PC-9 (cell line): ENCODE results near the gene MUSK. TPM values are rescaled to one million over a fixed set of nuclear protein-coding genes. Genes with fewer than 3 reads are reported as not detected.
A peak's percentile ranks its signal among the peaks of the same experiment; 100 is the strongest.
"Not testable (repeated sequence)": the region's sequence is repeated elsewhere in the genome, so short reads cannot be mapped to it uniquely, and the experiment has no call there.

Source experiments
- BruUV-seq: library from RNA; stranded (reverse); fragments of 400-500 nt; replicated peaks from 2 replicates; lab custom pipeline; 2021; lab: Mats Ljungman, UMichigan
- CTCF ChIA-PET: fragments of 300-600 bp; sonication (Branson Sonifier 250); formaldehyde crosslinking; loops from one replicate; lab custom pipeline; 2022; ENCODE audit warnings: antibody characterized with exemption; lab: Charles Lee
- POLR2A ChIA-PET: fragments of 300-600 bp; sonication (Branson Sonifier 250); formaldehyde crosslinking; loops from one replicate; lab custom pipeline; 2022; ENCODE audit warnings: antibody characterized with exemption; ENCODE audit not compliant: unreplicated experiment; lab: Charles Lee
- DNase-seq, 2 experiments: peaks; one replicate each; pipeline versions ENCODE4 v3.0.0 to v3.0.0-alpha.2; 2015 to 2022; ENCODE audit warnings: mixed read lengths in 1 of 2
- H2AFZ ChIP-seq: fragments of 200-600 bp; sonication (generic); 2 replicates; pipeline ENCODE4 v1.8.1; 2017; ENCODE audit warnings: antibody characterized with exemption
- H3F3A ChIP-seq: fragments of 200-600 bp; sonication (generic); 2 replicates; pipeline ENCODE4 v1.8.1; 2017; ENCODE audit warnings: antibody characterized with exemption, mild to moderate bottlenecking, low read depth; ENCODE audit not compliant: insufficient read depth
- H3K27ac ChIP-seq: fragments of 200-600 bp; sonication (generic); 2 replicates; pipeline ENCODE4 v1.6.1; 2016; ENCODE audit warnings: mixed run types
- H3K27me3 ChIP-seq: fragments of 200-600 bp; sonication (generic); 2 replicates; pipeline ENCODE4 v1.6.1; 2016; ENCODE audit warnings: low read depth, mixed run types; ENCODE audit not compliant: insufficient read depth
- H3K36me3 ChIP-seq: fragments of 200-600 bp; sonication (generic); 2 replicates; pipeline ENCODE4 v1.6.1; 2016; ENCODE audit warnings: low read depth, mixed run types
- H3K4me1 ChIP-seq: fragments of 200-600 bp; sonication (generic); replicated peaks from 2 replicates; pipeline ENCODE4 v1.6.1; 2016; ENCODE audit warnings: mixed run types; ENCODE audit not compliant: insufficient read depth
- H3K4me2 ChIP-seq: fragments of 200-600 bp; sonication (generic); 2 replicates; pipeline ENCODE4 v1.6.1; 2017; ENCODE audit warnings: mixed run types
- H3K4me3 ChIP-seq: fragments of 200-600 bp; sonication (generic); 2 replicates; pipeline ENCODE4 v1.6.1; 2016; ENCODE audit warnings: mixed run types
- H3K79me2 ChIP-seq: fragments of 200-600 bp; sonication (generic); 2 replicates; pipeline ENCODE4 v1.6.1; 2017; ENCODE audit warnings: low read depth, mixed run types
- H3K9me2 ChIP-seq: fragments of 200-600 bp; sonication (generic); 2 replicates; pipeline ENCODE4 v1.8.1; 2017; ENCODE audit warnings: mild to moderate bottlenecking; ENCODE audit not compliant: insufficient read depth
- H3K9me3 ChIP-seq: fragments of 200-600 bp; sonication (generic); 2 replicates; pipeline ENCODE4 v1.8.1; 2016; ENCODE audit warnings: low read depth; ENCODE audit not compliant: insufficient read depth
- H4K20me1 ChIP-seq: fragments of 200-600 bp; sonication (generic); 2 replicates; pipeline ENCODE4 v1.8.1; 2017; ENCODE audit not compliant: insufficient read depth
- EZH2 ChIP-seq: fragments of 200-600 bp; sonication (generic); IDR thresholded peaks from 2 replicates; pipeline ENCODE4 v1.8.0; 2017; ENCODE audit warnings: antibody characterized with exemption, low read depth
- intact Hi-C: fragments of 100-400 bp; cut with micrococcal nuclease; formaldehyde crosslinking; loops from one replicate; pipeline ENCODE4 v1.10.0; 2022; ENCODE audit not compliant: unreplicated experiment
- total RNA-seq: library from RNA; stranded (reverse); gene quantifications from 2 replicates; pipeline ENCODE4 v1.2.3, GENCODE V29; 2021
- TF ChIP-seq, protein P1 (sequence below): fragments of 200-600 bp; sonication (generic); conservative IDR thresholded peaks from 2 replicates; pipeline ENCODE4 v1.6.1; 2017; ENCODE audit warnings: mixed run types, antibody characterized with exemption, mild to moderate bottlenecking, moderate library complexity

Gene MUSK
- total RNA-seq, 1 experiment from 2014 or later = not detected

DNA sequence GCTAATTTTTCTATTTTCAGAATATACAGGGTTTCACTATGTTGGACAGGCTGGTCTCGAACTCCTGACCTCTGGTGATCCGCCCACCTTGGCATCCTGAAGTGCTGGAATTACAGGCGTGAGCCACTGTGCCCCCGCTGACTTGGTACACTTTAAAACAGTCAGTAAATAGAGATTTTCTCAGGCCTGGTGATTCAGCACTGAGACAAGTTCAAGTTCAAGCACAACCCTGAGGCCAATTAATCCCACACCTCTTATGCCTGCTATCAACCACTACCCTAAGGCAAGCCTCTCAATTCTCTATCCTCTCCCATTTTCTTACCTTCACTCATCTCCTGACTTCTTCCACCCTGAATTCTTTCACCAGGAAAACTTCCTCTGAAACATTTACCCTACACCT, 18.9 kb downstream of the MUSK start:
- Histone ChIP-seq H3K4me2 (no peak overlapping the region), H3F3A (peaks cover 11% of the 10 kb centered on the region), H3K27me3 (no peaks in the 10 kb centered on the region), H3K79me2 (no peaks in the 10 kb centered on the region), H3K4me3 (no peak overlapping the region), H3K9me2 (no peaks in the 10 kb centered on the region), H2AFZ (0 out of 2 replicates have a peak overlapping the region, but pooled peaks have one; percentile 66), H4K20me1 (no peaks in the 10 kb centered on the region), H3K9me3 (0 out of 2 replicates have a peak, but pooled peaks cover 2% of the 10 kb centered on the region), H3K36me3 (no peaks in the 10 kb centered on the region), H3K27ac (no peak overlapping the region), H3K4me1 (no peaks in the 10 kb centered on the region)
- TF ChIP-seq, protein P1, sequence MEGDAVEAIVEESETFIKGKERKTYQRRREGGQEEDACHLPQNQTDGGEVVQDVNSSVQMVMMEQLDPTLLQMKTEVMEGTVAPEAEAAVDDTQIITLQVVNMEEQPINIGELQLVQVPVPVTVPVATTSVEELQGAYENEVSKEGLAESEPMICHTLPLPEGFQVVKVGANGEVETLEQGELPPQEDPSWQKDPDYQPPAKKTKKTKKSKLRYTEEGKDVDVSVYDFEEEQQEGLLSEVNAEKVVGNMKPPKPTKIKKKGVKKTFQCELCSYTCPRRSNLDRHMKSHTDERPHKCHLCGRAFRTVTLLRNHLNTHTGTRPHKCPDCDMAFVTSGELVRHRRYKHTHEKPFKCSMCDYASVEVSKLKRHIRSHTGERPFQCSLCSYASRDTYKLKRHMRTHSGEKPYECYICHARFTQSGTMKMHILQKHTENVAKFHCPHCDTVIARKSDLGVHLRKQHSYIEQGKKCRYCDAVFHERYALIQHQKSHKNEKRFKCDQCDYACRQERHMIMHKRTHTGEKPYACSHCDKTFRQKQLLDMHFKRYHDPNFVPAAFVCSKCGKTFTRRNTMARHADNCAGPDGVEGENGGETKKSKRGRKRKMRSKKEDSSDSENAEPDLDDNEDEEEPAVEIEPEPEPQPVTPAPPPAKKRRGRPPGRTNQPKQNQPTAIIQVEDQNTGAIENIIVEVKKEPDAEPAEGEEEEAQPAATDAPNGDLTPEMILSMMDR = no peak
- TF ChIP-seq EZH2 = no peak
- no peak for DNase-seq
- intact Hi-C loops = no loop called here
- CTCF ChIA-PET = no interaction called here
- BruUV-seq = no TSS peak
- POLR2A ChIA-PET = interaction anchor here (0.6 kb wide), 1 partner anchor 415 kb away, joined by 3 read pairs; no protein-coding TSS in a partner anchor

DNA sequence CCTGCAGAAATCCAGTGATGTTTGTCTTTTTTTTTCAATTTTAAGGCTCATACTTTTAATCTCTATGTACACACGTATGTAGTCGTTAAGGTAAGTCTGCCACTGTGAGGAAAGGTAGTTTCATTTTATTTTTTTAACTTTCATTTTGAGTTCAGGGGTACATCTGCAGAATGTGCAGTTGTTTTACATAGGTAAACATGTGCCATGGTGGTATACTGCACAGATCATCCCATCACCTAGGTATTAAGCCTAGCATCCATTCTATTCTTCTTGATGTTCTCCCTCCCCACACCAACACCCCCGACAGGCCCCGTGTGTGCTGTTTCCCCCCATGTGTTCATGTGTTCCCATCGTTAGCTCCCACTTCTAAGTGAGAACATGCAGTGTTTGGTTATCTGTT, 19.7 kb downstream of the MUSK start:
- no peaks in the 10 kb centered on the region for H4K20me1 ChIP-seq
- 0 out of 2 replicates have a peak, but pooled peaks cover 2% of the 10 kb centered on the region for H3K9me3 ChIP-seq
- no peak overlapping the region for H3K4me2 ChIP-seq
- H3K36me3 ChIP-seq = no peaks in the 10 kb centered on the region
- BruUV-seq = no TSS peak
- intact Hi-C loops = no loop called here
- H3K4me3 ChIP-seq = no peak overlapping the region
- H2AFZ ChIP-seq = 0 out of 2 replicates have a peak overlapping the region, but pooled peaks have one; percentile 66
- ChIA-PET POLR2A (no interaction called here), CTCF (interaction anchor here (0.6 kb wide), 1 partner anchor 170 kb away, joined by 6 read pairs; no protein-coding TSS in a partner anchor)
- H3K27me3 ChIP-seq = no peaks in the 10 kb centered on the region
- no peaks in the 10 kb centered on the region for H3K79me2 ChIP-seq
- DNase-seq = no peak
- H3K9me2 ChIP-seq = no peaks in the 10 kb centered on the region
- TF ChIP-seq, protein P1 = no peak
- TF ChIP-seq EZH2 = no peak
- H3K27ac ChIP-seq = no peak overlapping the region
- no peaks in the 10 kb centered on the region for H3K4me1 ChIP-seq
- H3F3A ChIP-seq = peaks cover 11% of the 10 kb centered on the region

DNA sequence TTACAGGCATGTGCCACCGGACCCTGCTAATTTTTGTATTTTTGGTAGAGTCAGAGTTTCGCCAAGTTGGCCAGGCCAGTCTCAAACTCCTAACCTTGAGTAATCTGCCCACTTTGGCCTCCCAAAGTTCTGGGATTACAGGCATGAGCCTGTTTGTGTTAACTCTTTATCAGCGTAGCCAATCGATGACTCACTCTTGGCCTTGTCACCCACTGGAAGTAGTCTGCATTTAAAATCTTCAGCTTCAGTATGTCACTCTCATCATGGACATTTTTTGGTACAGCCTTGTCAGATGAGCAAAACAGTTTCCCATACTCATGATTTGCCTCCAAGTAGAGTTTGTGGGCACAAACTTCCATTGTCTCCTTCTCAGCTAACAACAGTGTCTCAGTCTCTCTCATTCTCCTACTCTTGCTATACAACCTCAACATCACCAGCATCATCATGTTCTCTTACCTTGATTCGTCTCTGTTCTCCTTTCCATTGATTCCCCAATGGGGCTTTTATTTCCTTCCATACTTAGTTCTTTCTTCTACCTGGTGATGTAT, 22.5 kb downstream of the MUSK start:
- Histone ChIP-seq H3K36me3 (no peaks in the 10 kb centered on the region), H3K4me2 (no peak overlapping the region), H3K4me3 (no peak overlapping the region), H3F3A (peaks cover 11% of the 10 kb centered on the region), H3K27me3 (no peaks in the 10 kb centered on the region), H2AFZ (no peak overlapping the region), H3K4me1 (peaks cover 11% of the 10 kb centered on the region), H3K79me2 (no peaks in the 10 kb centered on the region), H4K20me1 (no peaks in the 10 kb centered on the region), H3K9me3 (peaks cover 5% of the 10 kb centered on the region; the same call in 1 of the 2 replicates), H3K9me2 (no peaks in the 10 kb centered on the region), H3K27ac (no peak overlapping the region)
- peak in 1 of 2 experiments; percentile 38 for DNase-seq
- CTCF ChIA-PET = no interaction called here
- intact Hi-C loops = no loop called here
- no peak for TF ChIP-seq EZH2
- TF ChIP-seq, protein P1 = no peak
- POLR2A ChIA-PET = no interaction called here
- BruUV-seq = no TSS peak

DNA sequence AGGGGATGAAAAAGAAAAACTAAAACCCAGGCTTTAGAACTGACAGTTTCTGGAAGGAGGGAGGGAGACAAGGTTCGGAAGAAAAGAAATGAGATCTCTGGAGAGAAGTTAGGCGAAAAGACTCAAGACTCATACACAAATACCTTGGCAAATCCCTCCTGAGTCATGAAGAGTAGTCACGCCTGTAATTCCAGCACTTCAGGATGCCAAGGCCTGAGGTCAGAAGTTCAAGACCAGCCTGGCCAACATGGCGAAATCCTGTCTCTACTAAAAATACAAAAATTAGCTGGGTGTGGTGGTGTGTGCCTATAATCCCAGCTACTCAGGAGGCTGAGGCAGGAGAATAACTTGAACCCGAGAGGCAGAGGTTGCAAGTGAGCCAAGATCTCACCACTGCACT, 27.3 kb downstream of the MUSK start:
- CTCF ChIA-PET, BruUV-seq, H3K27ac ChIP-seq, POLR2A ChIA-PET, H3K9me2 ChIP-seq, H4K20me1 ChIP-seq, H3K4me3 ChIP-seq, H3K9me3 ChIP-seq, H3F3A ChIP-seq, H3K36me3 ChIP-seq, H3K79me2 ChIP-seq, H3K27me3 ChIP-seq, intact Hi-C loops: not testable (repeated sequence)
- H2AFZ ChIP-seq = peak overlapping the region; percentile 24; the same call in 1 of the 2 replicates
- DNase-seq = peak; percentile 33 to 64
- peaks cover 24% of the 10 kb centered on the region for H3K4me1 ChIP-seq
- H3K4me2 ChIP-seq = peak overlapping the region; percentile 37
